Measurements from ENCODE around the gene SNAP29. TPM values are rescaled to one million over a fixed set of nuclear protein-coding genes. Genes with fewer than 3 reads are reported as not detected.
"Not testable (repeated sequence)": the region's sequence is repeated elsewhere in the genome, so short reads cannot be mapped to it uniquely, and the experiment has no call there.

The SNAP29 gene
- total RNA-seq, 3 donors from 2014 or later = 32.2 to 33.8 (median 32.5) TPM

DNA sequence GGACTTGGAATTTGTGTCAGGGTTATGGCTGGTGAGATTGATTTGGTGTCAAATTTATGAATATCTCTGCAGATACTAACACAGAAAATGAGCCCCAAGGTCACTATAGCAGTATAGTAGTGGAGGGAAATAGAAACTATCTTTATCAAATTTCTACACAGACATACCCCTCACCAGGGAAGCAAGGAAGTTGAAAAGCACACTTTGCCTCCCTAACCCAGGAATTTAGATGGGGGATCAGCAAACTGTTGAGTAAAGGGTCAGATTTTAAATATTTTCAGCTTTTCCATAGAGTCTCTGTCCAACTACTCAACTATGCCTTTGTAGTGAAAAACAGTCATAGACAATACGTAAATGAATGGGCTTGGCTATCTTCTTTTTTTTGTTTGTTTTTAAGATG lies 71.2 kb downstream of the SNAP29 start:
- H3K4me1 ChIP-seq (ENCODE audit: low read depth) = peaks cover 15% of the 10 kb centered on the region
- no peak overlapping the region for H3K4me3 ChIP-seq
- intact Hi-C loops (cut with DNase I, micrococcal nuclease) = no loop called here
- H3K36me3 ChIP-seq (ENCODE audit: low read depth) = peaks cover 7% of the 10 kb centered on the region
- TF ChIP-seq, protein P1, sequence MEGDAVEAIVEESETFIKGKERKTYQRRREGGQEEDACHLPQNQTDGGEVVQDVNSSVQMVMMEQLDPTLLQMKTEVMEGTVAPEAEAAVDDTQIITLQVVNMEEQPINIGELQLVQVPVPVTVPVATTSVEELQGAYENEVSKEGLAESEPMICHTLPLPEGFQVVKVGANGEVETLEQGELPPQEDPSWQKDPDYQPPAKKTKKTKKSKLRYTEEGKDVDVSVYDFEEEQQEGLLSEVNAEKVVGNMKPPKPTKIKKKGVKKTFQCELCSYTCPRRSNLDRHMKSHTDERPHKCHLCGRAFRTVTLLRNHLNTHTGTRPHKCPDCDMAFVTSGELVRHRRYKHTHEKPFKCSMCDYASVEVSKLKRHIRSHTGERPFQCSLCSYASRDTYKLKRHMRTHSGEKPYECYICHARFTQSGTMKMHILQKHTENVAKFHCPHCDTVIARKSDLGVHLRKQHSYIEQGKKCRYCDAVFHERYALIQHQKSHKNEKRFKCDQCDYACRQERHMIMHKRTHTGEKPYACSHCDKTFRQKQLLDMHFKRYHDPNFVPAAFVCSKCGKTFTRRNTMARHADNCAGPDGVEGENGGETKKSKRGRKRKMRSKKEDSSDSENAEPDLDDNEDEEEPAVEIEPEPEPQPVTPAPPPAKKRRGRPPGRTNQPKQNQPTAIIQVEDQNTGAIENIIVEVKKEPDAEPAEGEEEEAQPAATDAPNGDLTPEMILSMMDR (IDR thresholded peaks at IDR 0.05) = no peak
- DNase-seq = no peak
- no peaks in the 10 kb centered on the region for H3K9me3 ChIP-seq
- no peak for ATAC-seq

DNA sequence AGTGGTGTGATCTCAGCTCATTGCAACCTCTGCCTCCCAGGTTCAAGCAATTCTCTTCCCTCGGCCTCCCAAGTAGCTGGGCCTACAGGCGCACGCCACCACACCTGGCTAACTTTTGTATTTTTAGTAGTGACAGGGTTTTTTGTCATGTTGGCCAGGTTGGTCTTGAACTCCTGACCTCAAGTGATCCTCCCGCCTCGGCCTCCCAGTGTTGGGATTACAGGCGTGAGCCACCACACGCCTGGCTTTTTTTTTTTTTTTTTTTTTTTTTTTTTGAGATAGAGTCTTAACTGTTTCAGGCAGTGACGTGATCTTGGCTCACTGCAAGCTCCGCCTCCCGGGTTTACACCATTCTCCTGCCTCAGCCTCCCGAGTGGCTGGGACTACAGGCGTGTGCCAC lies 71.6 kb downstream of the SNAP29 start:
- H3K9me3 ChIP-seq; DNase-seq; H3K4me3 ChIP-seq; H3K36me3 ChIP-seq (ENCODE audit: low read depth); intact Hi-C loops (cut with DNase I, micrococcal nuclease); ATAC-seq: not testable (repeated sequence)
- peaks cover 13% of the 10 kb centered on the region for H3K4me1 ChIP-seq (ENCODE audit: low read depth)

DNA sequence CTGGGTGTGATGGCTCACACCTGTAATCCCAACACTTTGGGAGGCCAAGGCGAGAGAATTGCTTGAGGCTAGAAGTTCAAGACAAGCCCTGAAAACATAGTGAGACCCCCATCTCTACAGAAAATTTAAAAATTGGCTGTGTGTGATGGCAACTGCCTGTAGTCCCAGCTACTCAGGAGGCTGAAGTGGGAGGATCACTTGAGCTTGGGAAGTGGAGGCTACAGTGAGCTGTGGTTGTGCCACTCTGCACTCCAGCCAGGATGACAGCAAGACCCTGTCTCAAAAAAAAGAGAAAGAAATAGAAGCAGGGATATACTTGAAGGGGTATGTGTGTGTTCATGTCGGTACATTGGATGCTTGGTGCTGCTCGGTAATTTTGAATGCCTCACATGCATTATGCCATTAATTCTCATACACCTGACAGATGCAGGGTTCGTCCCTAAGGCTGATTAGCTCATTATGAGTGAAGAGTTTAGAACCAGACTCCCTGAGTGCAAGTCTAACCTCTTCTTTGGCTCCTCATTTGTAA lies 72.4 kb downstream of the SNAP29 start:
- intact Hi-C loops (cut with DNase I, micrococcal nuclease) = no loop called here
- Histone ChIP-seq H3K9me3 (no peaks in the 10 kb centered on the region), H3K36me3 (ENCODE audit: low read depth) (peaks cover 7% of the 10 kb centered on the region), H3K4me1 (ENCODE audit: low read depth) (peaks cover 5% of the 10 kb centered on the region), H3K4me3 (no peak overlapping the region)
- TF ChIP-seq, protein P1 (IDR thresholded peaks at IDR 0.05) = no peak
- DNase-seq = no peak
- ATAC-seq = no peak

DNA sequence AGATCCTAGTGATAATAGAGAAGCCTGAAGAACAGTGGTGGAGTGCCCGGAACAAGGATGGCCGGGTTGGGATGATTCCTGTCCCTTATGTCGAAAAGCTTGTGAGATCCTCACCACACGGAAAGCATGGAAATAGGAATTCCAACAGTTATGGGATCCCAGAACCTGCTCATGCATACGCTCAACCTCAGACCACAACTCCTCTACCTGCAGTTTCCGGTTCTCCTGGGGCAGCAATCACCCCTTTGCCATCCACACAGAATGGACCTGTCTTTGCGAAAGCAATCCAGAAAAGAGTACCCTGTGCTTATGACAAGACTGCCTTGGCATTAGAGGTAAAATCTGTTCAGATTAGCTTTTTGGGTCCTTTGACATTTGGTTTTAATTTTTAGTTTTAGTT lies 75.1 kb downstream of the SNAP29 start:
- DNase-seq (no peak), ATAC-seq (no peak)
- peaks cover 7% of the 10 kb centered on the region for H3K36me3 ChIP-seq (ENCODE audit: low read depth)
- TF ChIP-seq, protein P1 (IDR thresholded peaks at IDR 0.05) = no peak
- no peak overlapping the region for H3K4me3 ChIP-seq
- intact Hi-C loops (cut with DNase I, micrococcal nuclease) = no loop called here
- H3K4me1 ChIP-seq (ENCODE audit: low read depth) = peaks cover 27% of the 10 kb centered on the region
- H3K9me3 ChIP-seq = no peaks in the 10 kb centered on the region

DNA sequence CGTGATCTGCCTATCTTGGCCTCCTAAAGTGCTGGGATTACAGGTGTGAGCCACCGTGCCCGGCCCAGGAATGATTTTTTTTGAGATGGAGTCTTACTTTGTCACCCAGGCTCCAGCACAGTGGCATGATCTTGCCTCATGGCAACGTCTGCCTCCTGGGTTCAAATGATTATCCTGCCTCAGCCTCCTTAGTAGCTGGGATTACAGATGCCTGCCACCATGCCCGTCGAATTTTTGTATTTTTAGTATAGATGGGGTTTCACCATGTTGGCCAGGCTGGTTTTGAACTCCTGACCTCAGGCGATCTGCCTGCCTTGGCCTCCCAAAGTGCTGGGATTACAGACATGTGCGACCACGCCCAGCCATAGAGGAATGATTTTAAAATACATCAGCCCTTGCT lies 76.2 kb downstream of the SNAP29 start:
- H3K36me3 ChIP-seq (ENCODE audit: low read depth); ATAC-seq; intact Hi-C loops (cut with DNase I, micrococcal nuclease); DNase-seq; H3K4me3 ChIP-seq; H3K9me3 ChIP-seq: not testable (repeated sequence)
- H3K4me1 ChIP-seq (ENCODE audit: low read depth) = peaks cover 35% of the 10 kb centered on the region

DNA sequence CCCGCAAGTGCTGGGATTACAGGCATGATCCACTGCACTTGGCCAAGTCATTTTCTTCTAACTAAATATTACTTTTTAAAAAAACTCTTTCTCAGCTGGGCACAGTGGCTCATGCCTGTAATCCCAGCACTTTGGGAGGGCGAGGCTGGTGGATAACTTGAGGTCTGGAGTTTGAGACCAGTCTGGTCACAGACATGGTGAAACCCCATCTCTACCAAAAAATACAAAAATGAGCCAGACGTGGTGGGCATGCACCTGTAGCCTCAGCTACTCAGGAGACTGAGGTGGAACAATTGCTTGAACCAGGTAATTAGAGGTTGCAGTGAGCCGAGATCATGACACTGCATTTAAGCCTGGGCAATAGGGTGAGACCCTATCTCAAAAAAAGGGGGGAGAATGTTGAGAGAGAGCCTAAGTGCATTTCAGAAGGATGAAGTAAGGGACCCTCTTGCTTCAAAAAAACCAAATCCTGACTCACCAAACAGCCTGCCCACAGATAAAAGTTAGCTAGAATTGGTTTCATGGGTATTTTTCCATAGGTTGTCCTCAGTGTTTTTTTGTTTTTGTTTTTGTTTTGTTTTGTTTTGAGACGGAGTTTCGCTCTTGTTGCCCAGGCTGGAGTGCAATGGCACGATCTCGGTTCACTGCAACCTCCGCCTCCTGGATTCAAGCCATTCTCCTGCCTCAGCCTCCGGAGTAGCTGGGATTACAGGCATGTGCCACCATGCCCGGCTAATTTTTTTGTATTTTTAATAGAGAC lies 77.2 kb downstream of the SNAP29 start:
- H3K4me1 ChIP-seq (ENCODE audit: low read depth) = peaks cover 39% of the 10 kb centered on the region
- DNase-seq; intact Hi-C loops (cut with DNase I, micrococcal nuclease): not testable (repeated sequence)

DNA sequence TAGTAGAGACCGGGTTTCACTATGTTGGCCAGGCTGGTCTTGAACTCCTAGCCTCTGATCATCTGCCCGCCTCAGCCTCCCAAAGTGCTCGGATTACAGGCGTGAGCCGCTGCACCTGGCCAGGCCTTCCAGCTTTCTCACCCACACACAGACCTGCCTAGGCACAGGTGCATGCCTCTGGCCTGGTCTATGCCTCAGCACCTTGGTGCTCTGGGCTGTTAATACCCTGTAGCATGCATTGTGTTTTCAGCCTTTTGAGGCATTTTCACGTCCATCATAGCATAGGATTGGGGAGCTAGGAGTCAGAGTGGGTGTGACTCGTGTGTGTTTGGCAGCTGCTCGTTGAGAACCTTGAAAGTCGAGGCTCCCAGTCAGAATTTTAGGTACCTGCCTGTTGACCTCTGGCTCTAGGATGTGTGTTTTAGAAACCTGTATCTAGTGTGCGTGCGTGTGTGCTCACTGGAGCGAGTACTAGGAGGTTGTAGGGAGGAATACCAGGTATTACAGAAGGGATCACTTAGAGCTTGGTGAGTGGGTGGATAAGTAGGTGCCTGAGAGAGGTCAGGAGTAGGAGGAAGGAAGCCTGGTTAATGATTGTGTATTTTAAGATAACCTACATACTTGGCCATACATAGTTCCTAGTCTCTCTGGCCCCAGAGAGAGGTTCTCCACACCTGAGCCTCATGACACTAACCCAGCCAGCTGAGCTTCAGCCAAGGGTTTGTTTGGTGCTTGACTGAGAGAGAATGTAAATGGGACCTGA lies 78.4 kb downstream of the SNAP29 start:
- Histone ChIP-seq H3K4me3 (no peak overlapping the region), H3K4me1 (ENCODE audit: low read depth) (peaks cover 39% of the 10 kb centered on the region), H3K36me3 (ENCODE audit: low read depth) (peaks cover 7% of the 10 kb centered on the region), H3K9me3 (no peaks in the 10 kb centered on the region)
- ATAC-seq = peak; percentile 91
- TF ChIP-seq, protein P1 (IDR thresholded peaks at IDR 0.05) = no peak
- intact Hi-C loops (cut with DNase I, micrococcal nuclease) = no loop called here
- no peak for DNase-seq

More for the DNA sequence above, 77.2 kb downstream of the SNAP29 start:
- not testable (repeated sequence) for ATAC-seq; H3K4me3 ChIP-seq; H3K36me3 ChIP-seq (ENCODE audit: low read depth); H3K9me3 ChIP-seq
